Esophagus squamous epithelium (tissue), 5 donors: Measurements from ENCODE around the gene TRIM17. TPM values are rescaled to one million over a fixed set of nuclear protein-coding genes. Genes with fewer than 3 reads are reported as not detected.

ENCODE experiments used
- DNase-seq: peaks from one replicate; lab custom pipeline; 2025; lab: John Stamatoyannopoulos, UW
- H3K27ac ChIP-seq, 4 donors: fragments of 200-600 bp; sonication (generic); one replicate each; pipeline ENCODE4 v1.5.1; 2016 to 2019; ENCODE audit warnings: mild to moderate bottlenecking in 1 of 4
- H3K27me3 ChIP-seq, 4 donors: fragments of 200-600 bp; sonication (generic); 1 replicate in 3 of 4; 2 replicates in 1 of 4; pipeline versions ENCODE4 v1.5.1 to v1.6.0; 2017 to 2021; ENCODE audit warnings: antibody characterized with exemption in 1 of 4
- H3K36me3 ChIP-seq, 3 donors: fragments of 200-600 bp; sonication (generic); one replicate each; pipeline ENCODE4 v1.5.1; 2016 to 2019
- H3K4me1 ChIP-seq, 3 donors: fragments of 200-600 bp; sonication (generic); one replicate each; pipeline ENCODE4 v1.5.1; 2017 to 2019
- H3K4me3 ChIP-seq, 4 donors: fragments of 200-600 bp; sonication (generic); 1 replicate in 3 of 4; 2 replicates in 1 of 4; pipeline ENCODE4 v1.5.1; 2016 to 2019; ENCODE audit warnings: mild to moderate bottlenecking in 2 of 4, moderate library complexity in 1 of 4
- H3K9me3 ChIP-seq, 3 donors: fragments of 200-600 bp; sonication (generic); one replicate each; pipeline ENCODE4 v1.5.1; 2016 to 2019
- POLR2A ChIP-seq, 4 donors: fragments of 450-650 bp; IDR thresholded peaks; one replicate each; pipeline ENCODE4 v1.6.1; 2017; ENCODE audit warnings: antibody characterized with exemption in 4 of 4, mild to moderate bottlenecking in 4 of 4, moderate library complexity in 3 of 4
- WGBS, 2 donors: methylation state at CpG; one replicate each; pipeline ENCODE4 v1.1.5; 2018; 5-methylcytosine and 5-hydroxymethylcytosine counted together
- intact Hi-C: fragments of 100-400 bp; cut with DNase I; formaldehyde crosslinking; loops from one replicate; pipeline ENCODE4 v1.15.0; 2022
- total RNA-seq, 4 donors: library from RNA; depleted of rRNA; stranded (reverse); fragments of >200 nt; gene quantifications; one replicate each; pipeline ENCODE4 v1.1.0, GENCODE V29; 2016
- TF ChIP-seq, protein P1 (sequence below), 6 experiments: fragments of 450-650 bp in 4 of 6; fragments of 200-600 bp in 2 of 6; sonication (generic) in 2 of 6; IDR thresholded peaks; one replicate each; pipeline ENCODE4 v1.5.1; 2016 to 2019; ENCODE audit warnings: antibody characterized with exemption in 6 of 6, mild to moderate bottlenecking in 4 of 6, moderate library complexity in 4 of 6
- donor health status: DM: yes; HTN: yes; CAD: no.

TRIM17 gene
- total RNA-seq, 4 donors from 2014 or later: 0.13 to 3.0 (median 0.99) TPM

DNA sequence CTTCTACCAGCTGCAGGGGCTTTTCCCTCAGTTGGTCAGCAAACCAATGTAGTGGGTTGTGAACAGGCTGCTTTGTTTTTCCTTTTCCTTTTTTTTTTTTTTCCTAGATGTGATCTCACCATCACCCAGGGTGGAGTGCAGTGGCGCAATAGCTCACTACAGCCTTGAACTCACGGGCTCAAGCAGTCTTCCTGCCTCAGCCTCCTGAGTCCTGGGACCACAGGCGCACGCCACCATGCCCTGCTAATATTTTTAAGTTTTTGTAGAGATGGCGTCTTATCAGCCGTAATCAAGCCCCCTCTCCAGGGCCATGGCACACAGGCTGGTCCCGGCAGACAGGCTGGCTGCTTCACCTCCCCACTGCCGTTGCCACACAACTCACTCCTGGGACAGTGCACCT lies 6.6 kb downstream of the TRIM17 start:
- Histone ChIP-seq H3K36me3 (peaks cover 0 to 12% (median 0%) of the 10 kb centered on the region in 3 donors), H3K27ac (peak overlapping the region in 3 of 4 donors; percentile 14 to 47 (median 46)), H3K27me3 (peaks cover 0 to 7% (median 0%) of the 10 kb centered on the region in 4 donors), H3K9me3 (no peaks in the 10 kb centered on the region), H3K4me1 (peaks cover 19 to 56% (median 21%) of the 10 kb centered on the region in 3 donors), H3K4me3 (no peak overlapping the region)
- intact Hi-C loops: no loop called here
- TF ChIP-seq, protein P1, sequence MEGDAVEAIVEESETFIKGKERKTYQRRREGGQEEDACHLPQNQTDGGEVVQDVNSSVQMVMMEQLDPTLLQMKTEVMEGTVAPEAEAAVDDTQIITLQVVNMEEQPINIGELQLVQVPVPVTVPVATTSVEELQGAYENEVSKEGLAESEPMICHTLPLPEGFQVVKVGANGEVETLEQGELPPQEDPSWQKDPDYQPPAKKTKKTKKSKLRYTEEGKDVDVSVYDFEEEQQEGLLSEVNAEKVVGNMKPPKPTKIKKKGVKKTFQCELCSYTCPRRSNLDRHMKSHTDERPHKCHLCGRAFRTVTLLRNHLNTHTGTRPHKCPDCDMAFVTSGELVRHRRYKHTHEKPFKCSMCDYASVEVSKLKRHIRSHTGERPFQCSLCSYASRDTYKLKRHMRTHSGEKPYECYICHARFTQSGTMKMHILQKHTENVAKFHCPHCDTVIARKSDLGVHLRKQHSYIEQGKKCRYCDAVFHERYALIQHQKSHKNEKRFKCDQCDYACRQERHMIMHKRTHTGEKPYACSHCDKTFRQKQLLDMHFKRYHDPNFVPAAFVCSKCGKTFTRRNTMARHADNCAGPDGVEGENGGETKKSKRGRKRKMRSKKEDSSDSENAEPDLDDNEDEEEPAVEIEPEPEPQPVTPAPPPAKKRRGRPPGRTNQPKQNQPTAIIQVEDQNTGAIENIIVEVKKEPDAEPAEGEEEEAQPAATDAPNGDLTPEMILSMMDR (IDR thresholded peaks at IDR 0.05): no peak
- no peak for TF ChIP-seq POLR2A (IDR thresholded peaks at IDR 0.05)
- WGBS, 2 donors: 70 to 90% methylated on average over 4 of the region's 8 CpGs
- DNase-seq: no peak

DNA sequence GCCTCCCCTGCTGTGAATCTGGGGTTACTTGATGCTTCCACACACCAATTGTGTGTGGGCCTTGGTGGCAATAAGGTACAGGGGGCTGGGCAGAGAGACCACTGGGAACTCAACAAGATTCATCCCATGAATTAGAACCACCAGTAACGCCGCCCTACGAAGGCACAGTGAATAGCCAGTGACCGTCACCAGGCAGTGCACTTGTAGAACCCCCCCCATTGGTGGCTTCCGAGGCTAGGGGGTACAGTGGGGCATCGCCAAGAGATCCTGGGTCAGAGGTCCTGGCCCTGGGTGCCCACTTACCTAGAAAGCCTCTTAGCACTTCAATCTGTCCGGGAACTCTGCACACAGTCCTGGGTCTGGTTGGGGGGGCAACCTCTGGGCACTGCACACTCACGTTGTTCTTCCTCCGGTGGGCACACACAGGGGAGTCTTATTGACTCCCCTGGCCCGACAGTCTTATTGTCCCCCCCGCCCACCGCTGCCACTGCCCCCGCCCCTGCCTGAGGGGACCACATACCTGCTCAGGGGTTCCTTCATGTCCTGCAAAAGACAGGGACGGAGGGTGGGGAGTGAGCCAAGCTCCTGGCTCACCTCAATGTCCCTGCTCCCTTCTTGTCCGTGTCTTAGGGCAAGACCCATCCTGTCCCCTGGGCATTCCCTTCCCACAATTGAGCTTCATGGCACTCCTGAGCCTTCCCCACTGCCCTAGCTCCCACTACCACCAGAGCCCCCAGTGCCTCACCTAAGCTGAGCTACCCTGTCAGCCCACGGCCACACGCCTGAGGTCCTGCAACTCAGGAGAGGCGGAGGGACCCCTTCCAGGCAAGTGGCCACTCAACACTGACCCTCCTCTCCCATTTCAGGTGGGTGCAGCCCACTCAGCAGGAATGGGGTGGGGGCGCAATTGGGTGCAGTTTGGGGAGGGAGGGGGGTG lies 7.5 kb downstream of the TRIM17 start:
- Histone ChIP-seq H3K4me1 (peaks cover 22 to 65% (median 29%) of the 10 kb centered on the region in 3 donors), H3K27ac (peak overlapping the region in 3 of 4 donors; percentile 14 to 46 (median 36)), H3K36me3 (peaks cover 0 to 17% (median 0%) of the 10 kb centered on the region in 3 donors), H3K4me3 (no peak overlapping the region), H3K27me3 (no peaks in the 10 kb centered on the region), H3K9me3 (no peaks in the 10 kb centered on the region)
- WGBS, 2 donors: 80% methylated on average over 2 of the region's 19 CpGs; no CpG with 5 or more reads in 1 of the 2 donors
- intact Hi-C loops: no loop called here
- DNase-seq: no peak
- TF ChIP-seq POLR2A (IDR thresholded peaks at IDR 0.05): no peak
- TF ChIP-seq, protein P1 (IDR thresholded peaks at IDR 0.05): no peak

DNA sequence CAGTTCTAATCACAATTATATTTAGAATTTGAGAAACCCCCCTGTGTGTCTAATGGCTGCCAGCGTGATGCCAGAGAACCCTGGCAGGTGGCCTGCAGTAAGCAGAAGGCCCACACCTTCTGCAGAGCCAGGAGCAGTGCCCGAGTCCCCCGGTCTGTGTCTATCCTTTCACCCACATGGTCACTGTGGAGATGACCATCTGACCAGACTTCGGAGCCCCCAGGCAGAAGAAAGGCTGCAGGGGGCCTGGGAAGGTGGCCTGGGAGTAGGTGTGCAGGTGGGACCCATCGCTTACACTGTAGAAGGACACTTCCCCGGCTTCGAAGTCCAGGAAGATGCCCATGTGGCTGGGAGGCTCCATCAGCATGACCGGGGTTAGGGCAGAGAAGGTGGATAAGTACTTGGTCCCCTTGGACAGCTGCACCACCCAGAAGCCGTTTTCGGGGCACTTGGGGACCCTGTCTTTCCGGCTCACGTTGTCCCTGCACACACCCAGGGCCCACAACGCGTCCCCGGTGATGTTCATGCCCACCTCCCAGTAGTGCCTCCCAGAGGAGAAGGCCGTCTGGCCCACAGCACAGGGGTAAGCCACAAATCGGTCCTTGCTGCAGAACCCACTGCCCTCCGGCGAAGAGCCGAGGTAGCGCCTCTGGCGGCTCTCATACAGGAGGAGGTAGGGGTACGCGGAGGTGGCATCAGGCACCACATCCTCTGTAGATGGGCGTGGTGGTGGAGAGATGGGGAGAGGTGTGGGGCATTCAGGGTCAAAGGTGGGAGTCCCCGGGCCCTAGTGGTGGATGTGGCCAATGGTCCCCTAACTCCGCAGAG lies 8.4 kb downstream of the TRIM17 start:
- intact Hi-C loops: no loop called here
- WGBS, 2 donors: 92% methylated on average over 13 to 16 of the region's 27 CpGs
- Histone ChIP-seq H3K4me3 (peak overlapping the region in 1 of 4 donors; percentile 16), H3K9me3 (no peaks in the 10 kb centered on the region), H3K4me1 (peaks cover 30 to 72% (median 38%) of the 10 kb centered on the region in 3 donors), H3K27ac (no peak overlapping the region), H3K36me3 (peaks cover 0 to 19% (median 0%) of the 10 kb centered on the region in 3 donors), H3K27me3 (no peaks in the 10 kb centered on the region)
- DNase-seq: no peak
- TF ChIP-seq, protein P1 (IDR thresholded peaks at IDR 0.05): no peak
- TF ChIP-seq POLR2A (IDR thresholded peaks at IDR 0.05): no peak

DNA sequence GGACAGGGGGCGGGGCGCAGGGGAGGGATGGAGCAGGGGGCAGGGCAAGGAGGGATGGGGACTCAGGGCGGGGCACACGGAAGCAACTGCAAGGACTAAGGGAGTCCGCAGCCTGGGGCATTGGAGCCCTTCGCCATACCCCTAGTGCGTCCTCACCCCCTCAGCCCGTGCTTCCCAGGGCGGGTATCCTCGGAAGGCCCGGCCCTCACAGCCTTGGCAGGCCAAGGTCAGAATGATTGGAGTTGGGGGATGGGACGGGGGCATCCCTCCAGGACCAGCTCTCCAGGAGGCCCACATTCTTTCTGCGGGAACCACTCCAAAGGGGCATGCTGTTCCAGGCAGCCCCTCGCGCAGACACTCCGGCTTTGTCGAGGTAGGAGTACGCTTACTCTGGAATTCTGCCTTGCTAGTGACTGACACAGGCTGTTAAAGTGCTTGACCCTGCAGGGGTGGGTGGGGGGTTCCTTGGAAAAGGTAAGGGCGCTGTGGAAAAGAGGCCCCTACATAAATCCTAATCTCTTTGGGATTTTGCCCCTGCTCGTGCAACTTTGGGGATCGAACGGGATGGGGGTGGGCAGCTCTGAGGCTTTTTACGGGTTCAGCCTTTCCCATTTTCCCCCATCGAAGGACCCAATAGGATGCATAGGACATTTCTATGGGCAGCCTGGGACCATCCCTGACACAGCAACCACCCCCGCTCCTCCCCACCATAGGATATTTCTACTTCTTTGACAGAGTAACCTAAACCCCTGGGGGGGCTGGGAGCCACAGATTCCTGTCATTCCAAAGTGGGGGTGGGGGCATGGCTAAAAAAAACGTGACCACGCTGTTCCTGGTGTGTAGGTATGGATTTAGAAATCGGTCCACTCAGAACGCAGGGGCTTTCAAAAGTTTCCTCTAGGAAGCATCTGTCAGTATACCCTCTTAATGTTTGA lies 9.3 kb downstream of the TRIM17 start:
- H3K4me3 ChIP-seq: peak overlapping the region; percentile 72 to 98 (median 96)
- intact Hi-C loops: no loop called here
- H3K9me3 ChIP-seq: no peaks in the 10 kb centered on the region
- no peak for TF ChIP-seq POLR2A (IDR thresholded peaks at IDR 0.05)
- TF ChIP-seq, protein P1 (IDR thresholded peaks at IDR 0.05): no peak
- peaks cover 37 to 72% (median 46%) of the 10 kb centered on the region in 3 donors for H3K4me1 ChIP-seq
- H3K27me3 ChIP-seq: no peaks in the 10 kb centered on the region
- DNase-seq: no peak
- 23 to 36% methylated on average over 11 to 14 of the region's 29 CpGs for WGBS, 2 donors
- peak overlapping the region; percentile 84 to 96 (median 93) for H3K27ac ChIP-seq
- H3K36me3 ChIP-seq: peaks cover 0 to 23% (median 0%) of the 10 kb centered on the region in 3 donors
